Cardiac fibroblast (primary cell): ENCODE data around the gene NUDT15.

Experiments used
- DNase-seq, 2 donors: peaks; one replicate each; pipeline versions ENCODE4 v3.0.0 to v3.0.0-alpha.2; 2010; ENCODE audit warnings: low read depth in 2 of 2
- H3K4me3 ChIP-seq, 2 donors: replicated peaks in 1 of 2; 1 replicate in 1 of 2; 2 replicates in 1 of 2; pipeline ENCODE4 v1.5.1; 2011; ENCODE audit warnings: low read depth in 2 of 2, low read length in 2 of 2, mild to moderate bottlenecking in 2 of 2, moderate library complexity in 1 of 2
- CTCF ChIP-seq: IDR thresholded peaks from one replicate; pipeline ENCODE4 v1.5.1; 2011; ENCODE audit warnings: low read depth, mild to moderate bottlenecking, low read length, inconsistent platforms

Gene NUDT15

DNA sequence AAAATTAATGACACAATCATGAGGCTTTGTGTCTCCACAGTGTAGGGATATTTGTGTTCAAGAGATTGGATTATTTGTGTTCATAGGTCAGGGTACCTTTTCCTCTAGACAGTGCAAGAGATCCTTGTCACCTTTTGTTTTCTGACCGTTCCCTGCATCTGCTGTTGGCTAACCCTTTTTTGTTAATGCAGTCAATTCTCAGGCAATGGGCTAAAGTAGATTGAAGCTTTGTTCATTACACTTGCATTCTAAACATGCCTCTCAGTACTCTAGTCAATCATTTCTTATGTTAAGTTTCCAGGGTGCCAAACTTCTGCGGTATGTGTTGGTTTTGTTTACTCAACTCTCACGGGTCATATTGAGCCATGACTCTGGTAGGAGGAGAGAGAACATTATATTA is 59.1 kb downstream of the NUDT15 start:
- H3K4me3 ChIP-seq, result no peak overlapping the region
- DNase-seq, result no peak
- no peak for TF ChIP-seq CTCF
